ENCODE results near the gene MTG2.

The MTG2 gene

DNA sequence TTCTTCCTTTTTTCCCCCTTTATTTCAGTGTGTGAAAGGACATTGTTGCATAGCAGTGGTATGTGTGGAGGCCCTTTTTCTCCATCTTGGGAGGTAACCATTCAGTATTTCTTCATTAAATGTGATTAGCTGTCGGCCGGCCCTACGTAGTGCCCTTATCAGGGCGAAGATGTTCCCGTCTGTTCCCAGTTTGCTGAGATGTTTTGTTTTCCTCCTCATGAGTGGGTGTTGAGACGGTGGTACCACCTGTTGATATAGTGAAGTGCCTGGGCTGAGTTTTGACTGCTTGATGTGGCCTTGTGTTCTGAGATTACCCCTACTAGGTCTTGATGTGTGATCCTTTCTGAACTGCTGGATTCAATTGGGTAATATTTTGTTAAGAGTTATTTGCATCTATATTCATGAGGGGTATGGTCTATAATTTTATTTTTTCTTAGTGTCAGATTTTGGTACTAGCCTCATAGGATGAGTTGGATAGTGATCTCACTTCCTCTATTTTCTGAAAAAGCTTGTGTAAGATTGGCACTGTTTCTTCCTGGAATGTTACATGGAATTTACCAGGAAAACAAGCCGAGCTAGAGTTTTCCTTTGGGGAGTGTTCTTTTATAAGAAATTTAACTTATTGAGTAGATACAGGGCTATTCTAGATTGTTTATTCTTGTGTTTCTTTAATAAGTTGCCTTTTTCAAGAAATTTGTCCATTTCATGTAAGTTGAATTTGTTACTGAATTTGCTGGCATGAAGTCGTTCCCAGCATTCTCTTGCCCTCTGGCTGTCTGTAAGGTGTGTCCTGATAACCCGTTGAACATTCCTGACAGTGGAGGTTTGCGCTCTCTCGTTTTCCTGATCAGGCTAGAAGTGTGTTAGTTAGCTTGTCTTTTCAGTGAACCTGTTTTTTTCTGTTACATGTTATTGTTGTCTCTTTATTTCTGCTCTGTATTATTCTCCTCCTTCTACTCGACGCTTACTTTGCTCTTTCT lies 4.3 kb downstream of the MTG2 start:
- DNase-seq (ENCODE audit: low read depth in 2 of 2) = no peak

DNA sequence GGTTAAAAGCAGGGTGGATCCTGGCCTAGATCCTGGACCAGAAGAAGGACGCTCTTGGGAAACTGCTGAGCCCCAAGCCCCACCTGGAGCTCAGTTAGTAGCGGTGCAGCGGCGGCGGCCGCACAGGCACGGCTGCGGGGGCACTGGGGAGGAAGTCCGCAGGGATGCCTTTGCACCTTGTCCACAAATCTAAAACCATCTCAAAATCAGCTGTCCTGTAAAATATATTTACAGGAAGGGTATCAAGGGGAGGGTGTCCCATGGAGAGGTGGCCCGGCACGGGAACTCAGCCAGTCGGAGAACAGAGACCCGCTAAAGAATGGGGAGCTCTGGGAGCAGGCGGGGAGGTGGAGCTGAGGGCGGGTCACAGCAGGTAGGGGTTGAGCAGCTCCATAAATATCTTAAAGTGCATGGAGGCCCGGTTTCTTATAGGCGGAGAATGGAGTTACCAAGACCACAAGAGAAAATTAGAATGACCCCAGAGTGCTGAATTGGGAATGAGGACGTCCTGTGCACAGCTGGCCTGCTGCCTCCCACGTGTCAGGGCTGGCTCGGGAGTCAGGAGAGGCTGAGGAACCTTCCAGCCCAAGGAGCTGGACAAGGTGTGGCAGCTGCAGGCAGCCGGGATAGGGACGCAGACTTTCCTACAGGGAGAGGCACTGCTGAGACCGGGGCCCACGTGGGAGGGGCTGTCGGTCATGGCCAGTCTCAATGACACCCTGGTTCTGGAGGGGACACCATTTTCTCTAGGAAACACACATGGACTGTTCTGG lies 8.0 kb downstream of the MTG2 start:
- DNase-seq (ENCODE audit: low read depth in 2 of 2) = no peak

DNA sequence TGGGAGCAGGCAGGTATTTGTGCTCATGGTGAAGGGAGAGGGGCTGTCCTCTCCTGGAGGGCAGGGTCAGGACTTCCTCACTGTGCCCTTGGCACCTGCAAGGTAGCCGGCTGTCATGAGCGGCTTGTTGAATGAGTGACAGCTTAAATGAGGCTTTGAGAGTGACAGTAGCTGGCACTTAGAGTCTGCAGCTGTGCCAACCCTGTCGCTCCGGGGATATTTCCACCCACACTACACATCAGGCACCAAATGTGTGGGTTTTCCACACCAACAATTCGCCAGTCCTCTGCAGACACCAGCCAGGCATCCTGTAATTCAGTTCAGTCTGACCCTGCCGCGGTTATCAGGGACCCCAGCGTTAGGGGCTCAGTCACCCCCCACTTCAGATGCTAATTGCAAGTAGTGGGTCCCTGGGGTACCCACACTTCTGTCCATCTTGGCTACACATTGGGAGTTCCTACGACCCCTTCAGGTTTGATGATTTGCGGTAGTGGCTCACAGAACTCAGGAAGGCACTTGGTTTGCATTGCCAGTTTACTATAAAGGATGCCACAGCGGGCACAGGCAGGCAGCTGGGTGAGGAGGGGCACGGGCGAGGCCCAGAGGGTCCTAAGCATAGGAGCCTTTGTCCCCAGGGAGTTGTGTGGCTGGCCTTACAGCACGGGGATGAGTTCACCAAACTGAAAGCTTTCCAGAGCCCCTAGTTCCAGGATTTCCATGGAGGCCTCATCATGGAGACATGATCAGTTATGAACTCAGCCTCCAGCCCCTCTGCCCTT lies 9.1 kb downstream of the MTG2 start:
- no peak for DNase-seq (ENCODE audit: low read depth in 2 of 2)

DNA sequence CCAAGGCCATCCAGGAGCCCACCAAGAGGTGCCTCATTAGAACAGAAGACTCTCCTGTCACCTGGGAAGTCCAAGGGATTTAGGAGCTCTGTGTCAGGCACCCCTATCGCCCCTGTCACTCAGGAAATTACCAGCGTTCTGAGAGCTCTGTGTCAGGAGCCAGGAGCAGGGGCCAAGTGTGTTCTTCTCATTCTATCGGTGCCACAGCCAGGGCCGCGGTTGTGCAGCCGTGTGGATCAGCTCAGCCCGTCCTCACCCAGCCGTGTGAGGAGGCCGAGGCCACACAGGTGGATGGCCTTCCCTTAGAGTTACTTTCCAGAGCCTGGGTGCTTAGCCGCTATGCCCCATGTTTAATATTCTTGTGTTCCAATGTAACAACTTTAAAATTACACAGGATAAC lies 9.8 kb downstream of the MTG2 start:
- no peak for DNase-seq (ENCODE audit: low read depth in 2 of 2)

DNA sequence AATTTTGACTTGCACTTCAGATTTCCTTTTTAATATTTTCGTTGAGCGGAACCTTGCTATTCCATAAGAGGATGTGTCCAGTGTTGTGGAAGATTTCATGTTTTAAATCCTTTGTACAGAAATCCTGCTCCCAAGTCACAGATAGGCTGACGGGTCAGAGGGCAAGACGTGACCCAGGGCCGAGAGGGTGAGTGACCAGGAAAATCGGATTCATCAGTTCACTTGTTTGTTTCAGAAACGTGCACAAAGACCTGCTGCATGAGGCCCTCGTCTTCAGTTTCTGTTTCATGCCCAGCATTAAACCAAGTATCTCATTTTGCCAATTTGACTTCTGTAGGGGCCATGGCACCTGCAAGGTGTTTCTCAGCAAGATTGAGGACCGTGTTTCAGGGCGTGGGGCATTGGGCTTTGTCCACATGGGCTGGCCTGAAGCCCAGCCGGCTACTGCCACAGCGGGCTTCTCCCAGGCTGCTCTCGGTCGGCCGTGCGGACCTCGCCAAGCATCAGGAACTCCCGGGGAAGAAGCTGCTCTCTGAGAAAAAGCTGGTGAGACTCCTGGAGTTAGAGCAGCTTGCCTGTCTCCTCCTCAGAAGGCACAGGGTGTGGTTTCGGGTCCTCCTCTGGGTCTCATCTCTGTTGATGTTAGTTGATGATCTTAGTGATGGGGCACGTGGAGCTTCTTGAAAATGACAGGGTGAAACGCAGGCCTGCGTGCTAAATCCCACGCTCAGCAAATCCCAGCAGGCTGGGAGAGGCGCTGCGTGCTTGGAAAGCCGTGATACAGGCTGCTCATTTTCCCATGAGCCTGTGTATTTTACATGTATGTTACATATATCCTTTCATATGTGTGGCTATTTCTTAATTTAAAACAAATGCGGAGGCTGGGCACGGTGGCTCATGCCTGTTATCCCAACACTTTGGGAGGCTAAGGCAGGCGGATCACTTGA lies 10.5 kb downstream of the MTG2 start:
- no peak for DNase-seq (ENCODE audit: low read depth in 2 of 2)

DNA sequence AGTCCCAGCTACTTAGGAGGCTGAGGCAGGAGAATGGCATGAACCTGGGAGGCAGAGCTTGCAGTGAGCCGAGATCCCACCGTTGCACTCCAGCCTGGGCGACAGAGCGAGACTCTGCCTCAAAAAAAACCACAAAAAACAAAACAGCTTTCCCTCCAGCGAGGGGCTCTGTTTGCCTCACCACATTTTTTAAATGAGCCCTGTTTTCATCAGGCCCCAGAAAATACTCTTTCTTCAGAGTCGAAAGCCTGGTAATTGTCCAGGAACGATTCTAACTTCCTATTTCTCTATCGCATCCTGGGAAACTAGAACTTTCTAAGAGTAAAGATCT lies 12.2 kb downstream of the MTG2 start:
- no peak for DNase-seq (ENCODE audit: low read depth in 2 of 2)

DNA sequence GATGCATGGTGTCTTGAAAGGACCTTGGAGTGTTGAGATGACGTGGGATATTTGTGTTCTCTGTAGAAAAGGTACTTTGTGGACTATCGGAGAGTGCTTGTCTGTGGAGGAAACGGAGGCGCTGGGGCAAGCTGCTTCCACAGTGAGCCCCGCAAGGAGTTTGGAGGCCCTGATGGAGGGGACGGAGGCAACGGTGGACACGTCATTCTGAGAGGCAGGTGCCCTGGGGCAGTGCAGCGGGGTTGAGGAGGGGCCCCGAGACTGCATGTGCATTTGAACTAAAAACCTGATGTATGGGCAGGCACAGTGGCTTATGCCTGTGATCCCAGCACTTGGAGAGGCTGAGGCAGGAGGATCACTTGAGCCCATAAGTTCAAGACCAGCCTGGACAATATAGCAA lies 12.9 kb downstream of the MTG2 start:
- DNase-seq (ENCODE audit: low read depth in 2 of 2) = no peak

DNA sequence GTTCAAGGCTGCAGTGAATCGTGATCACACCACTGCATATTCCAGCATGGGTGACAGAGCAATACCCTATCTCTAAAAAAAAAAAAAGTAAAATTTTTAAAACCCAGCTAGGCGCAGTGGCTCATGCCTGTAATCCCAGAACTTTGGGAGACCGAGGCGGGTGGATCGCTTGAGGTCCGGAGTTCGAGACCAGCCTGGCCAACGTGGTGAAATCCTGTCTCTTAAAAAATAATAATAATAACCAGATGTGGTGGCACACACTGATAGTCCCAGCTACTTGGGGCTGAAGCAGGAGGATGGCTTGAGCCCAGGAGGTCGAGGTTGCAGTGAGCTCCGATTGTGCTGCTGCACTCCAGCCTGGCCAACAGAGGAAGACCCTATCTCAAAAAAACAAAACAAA lies 13.5 kb downstream of the MTG2 start:
- DNase-seq (ENCODE audit: low read depth in 2 of 2) = no peak

DNA sequence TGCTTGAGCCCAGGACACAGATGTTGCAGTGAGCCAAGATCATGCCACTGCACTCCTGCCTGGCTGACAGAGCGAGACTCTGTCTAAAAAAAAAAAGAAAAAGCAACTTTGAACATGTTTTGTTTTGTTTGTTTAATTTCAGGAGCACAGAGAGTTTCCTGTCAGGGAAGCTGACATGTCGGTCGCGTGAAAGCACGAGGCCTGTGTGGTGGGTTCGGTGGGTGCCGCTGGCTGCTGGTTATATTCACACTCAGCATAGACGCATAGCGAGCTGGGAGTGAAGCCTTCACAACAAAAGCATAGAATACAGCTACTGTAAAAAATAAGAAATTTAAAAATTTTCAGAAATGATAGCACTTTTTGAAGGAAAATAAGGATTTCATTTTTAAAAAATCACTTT lies 14.5 kb downstream of the MTG2 start:
- DNase-seq (ENCODE audit: low read depth in 2 of 2) = no peak

DNA sequence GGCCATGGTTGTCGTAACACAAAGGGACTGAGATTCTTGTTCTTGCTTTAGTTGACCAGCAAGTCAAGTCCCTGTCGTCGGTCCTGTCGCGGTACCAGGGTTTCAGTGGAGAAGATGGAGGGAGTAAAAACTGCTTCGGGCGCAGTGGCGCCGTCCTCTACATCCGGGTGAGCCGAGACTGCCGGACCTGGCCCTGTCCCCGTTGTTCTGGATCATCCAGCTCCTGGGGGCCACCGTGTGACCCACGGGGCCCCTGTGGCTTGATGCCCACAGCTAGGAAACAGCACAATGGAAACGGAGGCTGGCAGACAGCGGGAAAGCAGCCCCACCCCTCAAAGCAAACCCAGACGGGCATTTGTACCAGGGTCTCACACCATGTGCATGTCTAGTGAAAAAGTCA lies 15.0 kb downstream of the MTG2 start:
- DNase-seq (ENCODE audit: low read depth in 2 of 2) = no peak

DNA sequence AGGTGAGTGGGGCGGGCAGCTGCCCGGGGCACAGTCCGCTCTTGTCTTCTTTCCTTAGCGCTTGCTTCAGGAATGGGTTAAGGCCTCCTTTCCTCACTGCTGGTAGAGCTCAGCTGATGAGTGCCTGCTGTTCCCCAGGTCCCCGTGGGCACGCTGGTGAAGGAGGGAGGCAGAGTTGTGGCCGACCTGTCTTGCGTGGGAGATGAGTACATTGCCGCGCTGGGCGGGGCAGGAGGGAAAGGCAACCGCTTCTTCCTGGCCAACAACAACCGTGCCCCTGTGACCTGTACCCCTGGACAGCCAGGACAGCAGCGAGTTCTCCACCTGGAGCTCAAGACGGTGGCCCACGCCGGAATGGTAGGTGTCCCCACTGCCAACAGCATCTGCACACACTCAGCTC lies 15.7 kb downstream of the MTG2 start:
- no peak for DNase-seq (ENCODE audit: low read depth in 2 of 2)

DNA sequence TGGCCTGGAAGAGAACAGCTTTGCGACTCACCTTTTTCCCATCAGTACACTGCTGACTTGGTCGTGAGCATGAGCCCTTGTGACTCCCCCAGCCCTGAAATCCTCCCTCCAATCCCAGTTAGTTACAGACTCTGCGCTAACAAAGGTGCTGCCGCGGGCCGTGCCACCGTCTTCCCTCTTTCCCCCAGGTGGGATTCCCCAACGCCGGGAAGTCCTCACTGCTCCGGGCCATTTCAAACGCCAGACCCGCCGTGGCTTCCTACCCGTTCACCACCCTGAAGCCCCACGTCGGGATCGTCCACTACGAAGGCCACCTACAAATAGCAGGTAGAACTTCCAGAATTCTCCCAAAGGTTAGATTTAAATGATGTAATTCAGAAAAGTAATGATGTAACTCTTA lies 16.1 kb downstream of the MTG2 start:
- DNase-seq (ENCODE audit: low read depth in 2 of 2) = no peak

DNA sequence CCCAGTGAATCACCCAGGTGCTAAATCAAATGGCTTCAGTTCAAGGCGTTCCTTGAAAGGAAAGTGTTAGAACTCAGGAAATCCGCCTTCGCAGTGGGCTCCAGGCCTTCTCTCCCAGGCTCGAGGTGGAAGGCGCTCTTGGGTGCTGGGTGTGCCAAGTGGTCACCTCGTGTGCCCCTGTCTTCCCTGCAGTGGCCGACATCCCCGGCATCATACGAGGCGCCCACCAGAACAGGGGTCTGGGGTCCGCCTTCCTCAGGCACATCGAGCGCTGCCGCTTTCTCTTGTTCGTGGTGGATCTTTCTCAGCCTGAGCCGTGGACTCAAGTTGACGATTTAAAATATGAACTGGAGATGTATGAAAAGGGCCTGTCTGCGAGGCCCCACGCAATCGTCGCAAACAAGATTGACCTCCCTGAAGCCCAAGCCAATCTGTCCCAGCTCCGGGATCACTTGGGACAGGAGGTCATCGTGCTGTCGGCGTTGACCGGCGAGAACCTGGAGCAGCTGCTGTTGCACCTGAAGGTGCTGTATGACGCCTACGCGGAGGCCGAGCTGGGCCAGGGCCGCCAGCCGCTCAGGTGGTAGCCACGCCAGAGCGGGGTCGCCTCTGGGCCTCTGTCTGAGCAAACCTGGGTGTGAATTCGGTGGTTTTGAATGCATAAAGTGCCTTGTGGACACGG lies 17.8 kb downstream of the MTG2 start:
- DNase-seq (ENCODE audit: low read depth in 2 of 2) = no peak

DNA sequence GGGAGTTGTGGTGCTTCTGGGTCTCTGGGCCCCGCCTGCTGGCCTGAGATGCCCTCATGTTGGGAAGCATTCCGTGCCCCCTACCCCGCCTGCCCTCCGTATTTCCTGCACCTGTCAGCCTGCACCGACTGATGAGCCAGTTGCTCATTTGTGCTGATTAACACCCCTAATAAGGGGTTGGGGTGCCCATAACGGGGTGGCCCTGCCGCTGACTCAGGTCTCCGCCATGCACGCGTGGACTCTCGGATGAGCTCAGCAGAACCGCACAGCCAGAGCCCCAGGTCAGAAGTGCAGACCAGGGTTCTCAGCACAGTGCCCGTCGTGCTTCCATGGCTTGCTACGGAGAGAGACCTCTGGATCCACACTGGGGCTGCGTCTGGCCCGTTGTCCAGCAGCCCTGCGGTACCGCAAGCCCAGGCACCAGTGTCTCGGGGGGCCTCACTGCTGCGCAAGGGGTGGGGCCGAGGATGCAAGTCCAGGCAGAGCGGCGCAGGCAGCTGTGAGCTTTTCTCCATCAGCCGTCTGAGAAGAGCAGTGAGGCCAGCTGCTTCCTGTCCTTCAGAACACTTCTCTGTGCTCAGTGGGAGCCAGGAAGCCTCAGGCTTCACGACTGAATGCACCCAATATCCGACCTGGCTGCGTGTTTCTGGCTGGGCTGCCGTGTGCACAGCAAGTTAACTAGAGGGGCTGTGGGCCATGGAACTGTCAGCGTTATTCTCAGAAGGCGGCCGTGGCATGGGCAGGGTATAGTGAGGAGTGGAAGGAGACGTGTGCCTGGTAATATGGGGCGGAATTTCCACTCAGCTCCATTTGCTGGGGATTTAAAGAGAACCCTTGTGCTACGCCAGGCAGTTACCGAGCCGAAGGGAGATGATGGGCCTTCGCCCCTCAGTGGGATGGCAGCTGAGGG lies 18.6 kb downstream of the MTG2 start:
- no peak for DNase-seq (ENCODE audit: low read depth in 2 of 2)

DNA sequence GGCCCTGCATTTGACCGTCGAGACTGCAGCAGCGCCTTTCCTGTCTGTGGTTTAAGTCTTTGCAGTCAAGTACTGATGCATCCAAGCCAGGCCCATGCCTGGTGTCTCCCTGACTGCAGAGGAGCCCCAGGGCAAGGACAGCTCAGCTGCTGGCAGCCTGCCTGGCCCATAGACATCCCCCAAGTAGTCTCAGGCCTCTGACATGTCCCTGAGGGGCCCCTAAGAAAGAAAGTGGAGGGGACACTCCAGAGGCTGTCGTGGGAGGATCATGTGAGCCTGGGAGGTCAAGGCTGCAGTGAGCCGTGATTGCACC lies 19.2 kb downstream of the MTG2 start:
- no peak for DNase-seq (ENCODE audit: low read depth in 2 of 2)

DNA sequence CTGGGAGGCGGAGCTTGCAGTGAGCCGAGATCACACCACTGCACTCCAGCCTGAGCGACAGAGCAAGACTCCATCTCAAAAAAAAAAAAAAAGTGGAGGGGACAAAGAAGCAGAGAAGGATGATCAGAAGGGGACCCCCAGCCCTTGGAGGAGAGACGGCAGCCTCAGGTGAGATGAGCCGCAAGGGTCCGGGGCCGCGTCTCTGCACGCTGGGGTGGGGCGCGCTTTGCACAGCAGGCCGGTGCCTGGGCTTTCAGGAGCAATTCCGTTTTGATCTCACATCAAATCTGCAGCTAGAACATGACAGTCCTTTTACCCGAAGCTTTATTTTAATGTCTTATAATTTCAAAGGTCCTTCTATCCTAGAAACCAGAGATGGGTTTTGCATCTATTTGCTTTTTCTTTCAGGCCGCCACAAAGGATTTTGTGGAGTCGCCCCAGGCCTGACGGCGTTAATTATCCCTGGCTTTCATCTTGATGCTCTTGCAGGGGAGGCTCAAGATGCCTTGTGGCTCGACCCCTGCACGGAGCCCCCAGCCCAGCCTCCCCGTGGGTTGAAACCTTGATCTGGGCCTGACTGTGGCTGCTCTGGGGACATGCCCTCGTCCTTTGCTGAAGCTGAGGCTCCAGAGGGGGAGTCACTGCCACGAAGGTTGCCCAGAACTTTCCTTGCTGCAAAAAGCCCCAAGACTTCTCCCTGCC lies 20.0 kb downstream of the MTG2 start:
- DNase-seq (ENCODE audit: low read depth in 2 of 2) = no peak

DNA sequence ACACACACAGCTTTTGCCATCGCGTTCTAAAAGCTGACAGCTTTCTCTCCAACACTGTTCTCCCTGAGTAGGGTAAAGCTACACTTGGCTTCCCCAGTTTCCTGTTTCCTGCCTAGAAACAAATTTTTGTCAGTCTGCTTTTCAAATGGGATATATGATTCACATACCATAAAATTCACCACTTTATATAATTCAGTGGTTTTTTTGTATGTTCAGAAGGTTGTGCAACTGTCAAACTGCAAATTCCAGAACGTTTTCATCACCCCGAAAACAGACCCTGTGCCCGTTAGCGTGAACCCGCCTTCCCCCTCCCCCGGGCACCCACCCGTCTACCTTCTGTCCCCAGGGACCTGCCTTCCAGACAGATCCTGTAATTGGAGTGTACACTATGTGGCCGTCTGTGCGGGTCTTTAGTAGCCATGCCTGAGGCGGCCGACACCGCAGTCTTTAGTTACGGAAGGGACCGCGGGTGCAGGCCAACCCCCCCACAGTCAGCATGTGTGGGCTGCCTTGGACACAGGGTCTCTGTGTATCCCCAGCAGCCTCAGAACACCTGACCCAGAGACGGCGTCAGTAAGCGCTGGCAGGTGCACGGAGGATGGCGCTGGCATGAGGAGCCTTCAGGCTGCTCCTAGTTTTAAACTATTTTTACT lies 20.7 kb downstream of the MTG2 start:
- DNase-seq (ENCODE audit: low read depth in 2 of 2) = no peak

DNA sequence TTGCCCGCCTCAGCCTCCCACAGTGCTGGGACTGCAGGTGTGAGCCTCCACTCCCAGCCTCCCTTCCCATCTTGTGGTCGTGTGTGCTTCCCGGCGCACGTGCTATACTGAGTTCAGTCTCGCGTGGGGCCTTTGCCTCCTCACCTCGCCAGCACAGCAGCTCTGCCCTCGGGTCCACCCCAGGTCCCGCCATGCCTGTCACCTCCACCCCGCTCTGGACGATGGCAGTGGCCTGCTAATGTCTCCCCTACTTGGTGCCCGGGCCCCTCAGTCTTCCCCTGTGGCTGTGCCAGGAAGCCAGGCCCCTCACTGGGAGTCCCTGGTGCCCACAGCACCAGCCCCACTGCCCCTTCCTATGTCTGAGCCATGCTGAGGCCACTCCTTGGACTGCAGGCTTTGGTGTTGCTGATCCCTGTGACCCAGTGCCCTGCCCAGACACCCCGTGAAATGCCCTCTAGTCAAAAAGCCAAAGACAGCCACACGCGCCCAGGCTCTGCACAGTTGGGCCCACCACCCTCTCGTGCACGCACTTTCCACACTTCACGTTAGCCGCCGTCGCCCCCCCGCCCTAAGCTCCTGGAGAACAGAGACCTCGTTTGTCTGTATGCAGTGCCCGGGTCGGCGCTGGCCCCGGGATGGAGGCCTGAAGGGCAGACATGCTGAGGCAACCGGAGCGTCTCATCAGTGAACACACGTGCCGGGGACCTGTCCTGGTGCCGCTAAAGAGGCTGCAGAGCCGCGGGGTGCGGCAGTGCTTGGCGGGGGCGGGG lies 23.0 kb downstream of the MTG2 start:
- no peak for DNase-seq (ENCODE audit: low read depth in 2 of 2)
